Retinal pigment epithelial cell (primary cell): Measurements from ENCODE around the gene ADCY10.
"Not testable (repeated sequence)": the region's sequence is repeated elsewhere in the genome, so short reads cannot be mapped to it uniquely, and the experiment has no call there.

ENCODE experiments used
- DNase-seq: peaks from one replicate; pipeline ENCODE4 v3.0.0-alpha.2; 2010; ENCODE audit warnings: low read depth
- H3K4me3 ChIP-seq: 2 replicates; pipeline ENCODE4 v1.5.1; 2011; ENCODE audit warnings: mild to moderate bottlenecking, low read length, control low read depth, moderate library complexity
- TF ChIP-seq, protein P1 (sequence below): conservative IDR thresholded peaks from 2 replicates; pipeline ENCODE4 v1.5.1; 2011; ENCODE audit warnings: low read depth, low read length, control low read depth, inconsistent platforms

Gene ADCY10

DNA sequence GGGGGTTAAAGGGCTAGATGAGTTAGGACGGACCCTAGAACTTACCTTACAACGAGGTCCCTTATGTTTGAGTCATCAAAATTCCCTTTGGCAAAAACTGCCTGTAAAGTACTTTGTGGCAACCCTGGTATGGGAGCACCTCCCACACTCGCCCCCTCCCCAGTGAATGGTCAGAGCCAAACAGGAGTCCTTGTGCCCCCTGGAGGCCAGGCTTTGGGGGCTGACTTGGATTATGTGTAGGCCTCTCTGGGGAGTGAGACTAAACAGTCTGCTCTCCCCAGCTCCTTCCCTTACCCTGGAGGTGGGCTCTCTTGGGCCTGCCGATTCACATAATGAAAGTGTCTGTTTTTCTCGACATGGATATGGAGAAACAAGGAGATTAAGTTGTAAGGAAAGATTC is 81.2 kb downstream of the ADCY10 start:
- no peak for DNase-seq
- no peak overlapping the region for H3K4me3 ChIP-seq
- TF ChIP-seq, protein P1, sequence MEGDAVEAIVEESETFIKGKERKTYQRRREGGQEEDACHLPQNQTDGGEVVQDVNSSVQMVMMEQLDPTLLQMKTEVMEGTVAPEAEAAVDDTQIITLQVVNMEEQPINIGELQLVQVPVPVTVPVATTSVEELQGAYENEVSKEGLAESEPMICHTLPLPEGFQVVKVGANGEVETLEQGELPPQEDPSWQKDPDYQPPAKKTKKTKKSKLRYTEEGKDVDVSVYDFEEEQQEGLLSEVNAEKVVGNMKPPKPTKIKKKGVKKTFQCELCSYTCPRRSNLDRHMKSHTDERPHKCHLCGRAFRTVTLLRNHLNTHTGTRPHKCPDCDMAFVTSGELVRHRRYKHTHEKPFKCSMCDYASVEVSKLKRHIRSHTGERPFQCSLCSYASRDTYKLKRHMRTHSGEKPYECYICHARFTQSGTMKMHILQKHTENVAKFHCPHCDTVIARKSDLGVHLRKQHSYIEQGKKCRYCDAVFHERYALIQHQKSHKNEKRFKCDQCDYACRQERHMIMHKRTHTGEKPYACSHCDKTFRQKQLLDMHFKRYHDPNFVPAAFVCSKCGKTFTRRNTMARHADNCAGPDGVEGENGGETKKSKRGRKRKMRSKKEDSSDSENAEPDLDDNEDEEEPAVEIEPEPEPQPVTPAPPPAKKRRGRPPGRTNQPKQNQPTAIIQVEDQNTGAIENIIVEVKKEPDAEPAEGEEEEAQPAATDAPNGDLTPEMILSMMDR = no peak

DNA sequence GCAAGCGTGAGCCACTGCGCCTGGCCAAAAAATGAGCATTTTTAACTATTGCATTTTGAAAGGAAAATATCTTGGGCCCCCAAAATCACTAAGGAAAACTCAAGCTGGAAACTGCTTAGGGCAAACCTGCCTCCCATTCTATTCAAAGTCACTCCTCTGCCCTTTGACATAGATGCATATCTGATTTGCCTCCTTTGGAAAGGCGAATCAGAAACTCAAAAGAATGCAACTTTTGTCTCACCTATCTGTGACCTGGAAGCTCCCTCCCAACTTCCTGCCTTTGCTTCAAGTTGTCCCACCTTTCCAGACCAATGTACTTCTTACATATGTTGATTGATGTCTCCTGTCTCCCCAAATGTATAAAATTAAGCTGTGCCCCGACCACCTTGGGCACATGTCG is 83.3 kb downstream of the ADCY10 start:
- not testable (repeated sequence) for DNase-seq, H3K4me3 ChIP-seq

DNA sequence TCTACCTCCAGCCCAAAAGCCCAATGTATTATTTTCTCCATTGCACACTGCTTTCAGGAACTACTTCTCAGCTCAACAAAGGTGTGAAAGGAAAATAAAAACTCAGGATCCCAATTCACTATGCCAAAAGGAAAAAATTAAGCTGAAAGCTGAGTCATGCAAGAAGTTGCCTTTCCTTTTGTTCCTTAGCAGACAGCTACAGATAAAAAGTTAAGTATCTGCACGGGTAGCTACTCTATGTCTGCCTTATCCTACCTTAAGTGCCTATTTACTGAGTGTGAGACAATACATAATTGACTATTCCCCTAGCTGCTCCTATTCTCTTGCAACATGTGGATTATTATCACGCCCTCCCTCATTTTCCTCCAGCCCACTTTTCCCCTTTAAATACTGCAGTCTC is 84.1 kb downstream of the ADCY10 start:
- no peak overlapping the region for H3K4me3 ChIP-seq
- TF ChIP-seq, protein P1 = no peak
- no peak for DNase-seq

DNA sequence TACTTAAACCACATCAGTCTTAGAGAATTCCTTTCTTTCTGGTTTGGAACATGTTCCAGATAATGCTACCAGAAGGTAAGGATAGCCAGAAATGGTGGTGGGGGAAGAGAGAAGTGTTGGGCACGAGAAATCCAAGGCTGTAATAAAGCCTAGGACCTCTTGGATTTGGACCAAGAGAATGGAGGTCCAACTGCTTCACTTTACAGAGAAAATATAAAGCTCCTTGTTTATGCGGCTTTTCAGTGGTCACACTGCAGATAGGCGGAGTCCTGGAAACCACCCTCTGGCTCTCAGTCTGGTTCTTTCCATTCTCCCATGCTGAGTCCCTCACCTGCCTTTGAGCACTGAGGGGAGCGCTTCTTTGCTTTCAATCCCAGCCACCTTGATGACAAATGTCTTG is 87.8 kb downstream of the ADCY10 start:
- H3K4me3 ChIP-seq = no peak overlapping the region
- TF ChIP-seq, protein P1 = no peak
- DNase-seq = no peak

DNA sequence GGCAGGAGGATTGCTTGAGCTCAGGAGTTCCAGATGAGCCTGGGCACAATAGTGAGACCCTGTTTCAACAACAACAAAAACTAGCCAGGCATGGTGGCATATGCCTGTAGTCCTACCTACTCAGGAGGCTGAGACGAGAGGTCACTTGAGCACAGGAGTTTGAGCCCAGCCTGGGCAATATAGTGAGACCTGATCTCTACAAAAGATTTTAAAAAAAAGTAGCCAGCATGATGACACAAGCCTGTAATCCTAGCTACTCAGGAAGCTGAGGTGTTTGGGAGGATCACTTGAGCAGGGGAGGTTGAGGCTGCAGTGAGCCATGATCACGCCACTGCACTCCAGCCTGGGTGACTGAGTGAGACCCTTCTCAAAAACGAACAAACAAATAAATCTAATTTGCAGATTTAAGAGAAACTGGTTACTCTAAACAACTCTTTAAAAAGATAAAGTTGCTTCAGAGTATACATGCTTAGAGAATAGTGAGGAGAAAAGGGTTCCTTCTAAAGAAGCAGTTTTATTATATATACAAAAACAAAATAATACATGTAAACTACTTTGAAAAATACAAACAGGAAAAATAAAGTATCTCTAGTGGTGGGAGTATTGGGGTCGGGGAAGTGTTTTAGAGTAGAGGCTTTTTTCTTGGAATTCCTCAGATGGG is 88.4 kb downstream of the ADCY10 start:
- DNase-seq = no peak
- no peak overlapping the region for H3K4me3 ChIP-seq
- TF ChIP-seq, protein P1 = no peak

DNA sequence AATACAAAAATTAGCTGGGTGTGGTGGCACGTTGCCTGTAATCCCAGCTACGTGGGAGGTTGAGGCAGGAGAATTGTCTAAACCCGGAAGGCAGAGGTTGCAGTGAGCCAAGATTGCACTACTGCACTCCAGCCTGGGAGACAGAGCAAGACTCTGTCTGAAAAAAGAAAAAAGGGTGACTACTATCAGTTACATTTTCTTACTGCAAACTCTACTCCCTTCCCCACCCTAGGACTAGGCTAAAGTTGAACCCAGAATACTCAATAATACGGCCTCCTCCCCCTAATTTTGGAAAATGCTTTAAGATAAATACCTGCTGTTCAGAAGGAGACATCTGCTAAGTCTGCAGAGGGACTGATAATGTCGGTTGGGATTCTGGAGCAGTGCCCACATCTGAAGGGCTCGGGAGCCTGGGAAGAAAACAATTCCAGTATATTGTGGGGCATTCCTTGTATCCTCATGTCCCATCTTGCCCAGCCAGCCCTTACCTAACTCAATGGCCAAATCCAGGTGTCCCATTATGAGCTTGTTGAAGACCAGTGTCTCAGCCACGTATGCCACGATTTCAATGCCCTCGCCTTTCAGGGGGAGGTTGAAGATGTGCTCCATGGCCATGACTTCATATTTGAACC is 89.7 kb downstream of the ADCY10 start:
- no peak overlapping the region for H3K4me3 ChIP-seq
- TF ChIP-seq, protein P1 = no peak
- no peak for DNase-seq

DNA sequence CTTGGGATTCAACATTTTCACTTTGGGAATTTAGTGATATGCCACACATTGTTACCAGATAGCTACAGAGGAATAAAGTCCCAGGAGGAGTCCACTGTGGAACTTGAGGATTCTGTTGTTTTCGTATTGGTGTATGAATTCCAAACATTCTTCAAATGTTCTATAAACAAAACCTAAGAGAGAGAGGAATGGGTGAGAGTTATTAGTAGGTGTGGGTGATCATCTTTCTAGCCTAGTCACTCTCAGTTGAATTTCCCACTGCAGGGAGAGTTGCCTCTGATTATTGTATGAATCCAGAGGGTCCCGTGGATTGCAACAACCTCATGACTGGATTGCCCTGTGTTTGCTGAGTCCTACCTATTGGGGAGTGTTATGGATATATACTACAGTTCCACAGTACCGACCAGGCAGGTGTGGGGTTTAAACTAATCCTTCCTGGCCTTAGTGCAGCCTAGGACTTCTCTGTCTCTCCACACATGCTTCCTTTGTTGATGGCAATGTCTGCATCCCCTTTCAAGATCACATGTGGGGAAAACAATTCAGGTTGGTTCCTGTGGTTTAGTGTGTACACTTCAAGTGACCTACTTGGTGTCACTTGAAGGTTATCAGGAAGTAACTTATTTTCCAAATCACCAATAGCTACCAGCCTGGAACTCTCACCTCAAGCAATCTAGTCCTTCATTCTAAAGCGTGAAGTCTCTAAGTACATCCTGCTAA is 91.8 kb downstream of the ADCY10 start:
- TF ChIP-seq, protein P1 = no peak
- H3K4me3 ChIP-seq = no peak overlapping the region
- DNase-seq = no peak
